HepG2 (cell line): ENCODE results near the gene NR4A2. TPM values are rescaled to one million over a fixed set of nuclear protein-coding genes. Genes with fewer than 3 reads are reported as not detected.

Experiments
- ATAC-seq: fragments of 200-7000 bp; cut with Tn5 transposase; 3 replicates; pipeline ENCODE4 v1.9.1; 2020; ENCODE audit warnings: mild to moderate bottlenecking, moderate library complexity
- BruUV-seq: library from RNA; stranded (reverse); fragments of 400-500 nt; replicated peaks from 2 replicates; lab custom pipeline; 2021; lab: Mats Ljungman, UMichigan
- CTCF ChIA-PET: fragments of 300-600 bp; formaldehyde crosslinking; extraction: SDS; loops from one replicate; lab custom pipeline; 2021; ENCODE audit warnings: low total read pairs, inconsistent platforms, low intra/inter-chr PET ratio; lab: Yijun Ruan, JAX
- POLR2A ChIA-PET: fragments of 350-600 bp; sonication (Branson Sonifier 250); formaldehyde crosslinking; loops from one replicate; lab custom pipeline; 2020; ENCODE audit warnings: antibody characterized with exemption, inconsistent platforms; lab: Yijun Ruan, JAX
- DNase-seq: peaks from one replicate; pipeline ENCODE4 v3.0.0-alpha.2; 2015; ENCODE audit warnings: low spot score
- FAIRE-seq: peaks from 3 replicates; lab custom pipeline; 2011; peaks lifted over from hg19 to GRCh38; lab: Jason Lieb, UNC
- H2AFZ ChIP-seq: one replicate; pipeline ENCODE4 v1.6.1; 2011; ENCODE audit warnings: low read length, inconsistent platforms
- H3K27ac ChIP-seq: fragments of 300-600 bp; 3 replicates; pipeline ENCODE4 v1.8.0; 2011; ENCODE audit warnings: mixed run types, mild to moderate bottlenecking, mixed read lengths, low read length, inconsistent platforms; ENCODE audit not compliant: insufficient read depth; ENCODE audit errors: extremely low read length
- H3K27me3 ChIP-seq, 2 experiments: fragments of 200-600 bp in 1 of 2; 2 replicates in 1 of 2; 3 replicates in 1 of 2; pipeline versions ENCODE4 v1.6.0 to v1.8.0; 2011; ENCODE audit warnings: low read length in 2 of 2, mild to moderate bottlenecking in 2 of 2, moderate library complexity in 2 of 2, inconsistent platforms in 1 of 2; ENCODE audit not compliant: insufficient read depth in 2 of 2, control insufficient read depth in 1 of 2
- H3K36me3 ChIP-seq, 2 experiments: fragments of 200-600 bp in 1 of 2; replicated peaks in 1 of 2; 2 replicates in 1 of 2; 3 replicates in 1 of 2; pipeline versions ENCODE4 v1.5.1 to v1.8.0; 2011; ENCODE audit warnings: low read length in 2 of 2, inconsistent platforms in 1 of 2; ENCODE audit not compliant: insufficient read depth in 2 of 2, control insufficient read depth in 1 of 2
- H3K4me1 ChIP-seq: 2 replicates; pipeline ENCODE4 v1.5.1; 2012; ENCODE audit warnings: low read length, inconsistent platforms; ENCODE audit not compliant: insufficient read depth
- H3K4me2 ChIP-seq: 2 replicates; pipeline ENCODE4 v1.6.0; 2011; ENCODE audit warnings: low read depth, low read length, inconsistent platforms
- H3K4me3 ChIP-seq, 3 experiments: fragments of 200-600 bp in 1 of 3; sonication (generic), shearing (Covaris generic) in 1 of 3; replicated peaks in 1 of 3; 2 replicates each; pipeline ENCODE4 v1.5.1; 2011 to 2016; ENCODE audit warnings: low read length in 3 of 3, inconsistent platforms in 2 of 3, low read depth in 2 of 3, mild to moderate bottlenecking in 2 of 3, control low read depth in 1 of 3, mixed read lengths in 1 of 3; ENCODE audit not compliant: insufficient read depth in 1 of 3
- H3K79me2 ChIP-seq: one replicate; pipeline ENCODE4 v1.6.1; 2011; ENCODE audit warnings: low read length, inconsistent platforms; ENCODE audit not compliant: insufficient read depth
- H3K9ac ChIP-seq: 2 replicates; pipeline ENCODE4 v1.6.0; 2011; ENCODE audit warnings: mild to moderate bottlenecking, low read depth, low read length, inconsistent platforms; ENCODE audit not compliant: insufficient read depth
- H3K9me3 ChIP-seq: 2 replicates; pipeline ENCODE4 v1.5.1; 2012; ENCODE audit warnings: mild to moderate bottlenecking, low read length
- H4K20me1 ChIP-seq: 2 replicates; pipeline ENCODE4 v1.6.0; 2011; ENCODE audit warnings: inconsistent platforms, mild to moderate bottlenecking, low read length, moderate library complexity; ENCODE audit not compliant: insufficient read depth
- ATM ChIP-seq: fragments of 450-650 bp; IDR thresholded peaks from 2 replicates; pipeline ENCODE4 v1.7.1; 2017; ENCODE audit warnings: mild to moderate bottlenecking, borderline replicate concordance
- CBX5 ChIP-seq: sonication (generic); formaldehyde crosslinking; IDR thresholded peaks from 2 replicates; pipeline ENCODE4 v1.4.0; 2020; ENCODE audit warnings: missing genetic modification reagents, borderline replicate concordance
- DMAP1 ChIP-seq: IDR thresholded peaks from 2 replicates; pipeline ENCODE4 v1.6.1; 2016
- ETV5 ChIP-seq: IDR thresholded peaks from 2 replicates; pipeline ENCODE4 v1.6.1; 2018; ENCODE audit warnings: missing biosample characterization, missing genetic modification reagents, inconsistent platforms, borderline replicate concordance
- FLYWCH1 ChIP-seq: sonication (generic); formaldehyde crosslinking; IDR thresholded peaks from 2 replicates; pipeline ENCODE4 v1.8.1; 2023; ENCODE audit warnings: mild to moderate bottlenecking, missing genetic modification reagents
- HNF4G ChIP-seq, 2 experiments: sonication (generic) in 1 of 2; formaldehyde crosslinking in 1 of 2; IDR thresholded peaks; 2 replicates each; pipeline versions ENCODE4 v1.4.0 to v1.6.1; 2011 to 2020; ENCODE audit warnings: borderline replicate concordance in 2 of 2, low read depth in 2 of 2, mild to moderate bottlenecking in 2 of 2, low read length in 1 of 2, missing genetic modification reagents in 1 of 2, moderate library complexity in 1 of 2
- KDM5A ChIP-seq: fragments of 200-600 bp; sonication (generic); IDR thresholded peaks from 2 replicates; pipeline ENCODE4 v1.7.0; 2018; ENCODE audit warnings: antibody characterized with exemption, mild to moderate bottlenecking, low read length, borderline replicate concordance
- KMT2A ChIP-seq: sonication (generic); formaldehyde crosslinking; IDR thresholded peaks from 2 replicates; pipeline ENCODE4 v1.4.0; 2020; ENCODE audit warnings: missing genetic modification reagents
- MIXL1 ChIP-seq: IDR thresholded peaks from 2 replicates; pipeline ENCODE4 v1.6.1; 2016
- SP1 ChIP-seq, 2 experiments: fragments of 450-650 bp in 1 of 2; sonication (generic) in 1 of 2; formaldehyde crosslinking in 1 of 2; IDR thresholded peaks; 2 replicates each; pipeline versions ENCODE4 v1.4.0 to v1.6.1; 2016 to 2020; ENCODE audit warnings: missing genetic modification reagents in 1 of 2
- TMF1 ChIP-seq: sonication (generic); formaldehyde crosslinking; IDR thresholded peaks from 2 replicates; pipeline ENCODE4 v1.8.1; 2022; ENCODE audit warnings: low read depth, missing genetic modification reagents
- U2AF1 ChIP-seq: fragments of 200-400 bp; formaldehyde crosslinking; optimal IDR thresholded peaks from 2 replicates; pipeline ENCODE3; 2017; ENCODE audit warnings: mild to moderate bottlenecking, low read depth, low read length
- YY1 ChIP-seq: IDR thresholded peaks from 2 replicates; pipeline ENCODE4 v1.6.1; 2011; ENCODE audit warnings: low read length, low read depth, moderate library complexity, mild to moderate bottlenecking; ENCODE audit not compliant: insufficient read depth, insufficient replicate concordance
- ZNF17 ChIP-seq: sonication (generic); formaldehyde crosslinking; IDR thresholded peaks from 2 replicates; pipeline ENCODE4 v1.5.0; 2020; ENCODE audit warnings: mild to moderate bottlenecking, missing genetic modification reagents
- ZNF75D ChIP-seq: sonication (generic); formaldehyde crosslinking; IDR thresholded peaks from 2 replicates; pipeline ENCODE4 v1.8.1; 2023; ENCODE audit warnings: missing genetic modification reagents, mild to moderate bottlenecking, borderline replicate concordance
- WGBS: methylation state at CpG from one replicate; pipeline ENCODE4 v1.1.6; 2017; ENCODE audit warnings: low lambda C conversion rate; 5-methylcytosine and 5-hydroxymethylcytosine counted together
- in situ Hi-C: cut with HindIII; loops from 2 replicates; pipeline ENCODE4 v1.10.0; 2017; ENCODE audit warnings: low pct_unique_long_range_greater_than_20kb; ENCODE audit not compliant: extremely low pct_ligation_motif_present
- intact Hi-C: fragments of 100-400 bp; cut with micrococcal nuclease; formaldehyde crosslinking; loops from one replicate; pipeline ENCODE4 v1.10.0; 2022; ENCODE audit not compliant: unreplicated experiment
- polyA plus RNA-seq, 8 experiments: library from polyadenylated mRNA; depleted of rRNA in 3 of 8; stranded (reverse) in 7 of 8; unstranded in 1 of 8; fragments of >200 nt; fragmentation: Illumina TruSeq in 4 of 8; extraction: Trizol in 4 of 8; gene quantifications; 2 replicates each; pipeline versions ENCODE4 v1.2.1 to v1.2.3, GENCODE V29; 2011 to 2016; ENCODE audit warnings: low read depth in 4 of 8, missing spikeins in 1 of 8, mixed read lengths in 1 of 8; ENCODE audit not compliant: insufficient read depth in 1 of 8
- total RNA-seq, 5 experiments: library from RNA; depleted of rRNA; stranded (reverse); fragments of >200 nt; fragmentation: Illumina TruSeq; extraction: Trizol; gene quantifications; 2 replicates each; pipeline ENCODE4 v1.2.3, GENCODE V29; 2016; ENCODE audit warnings: low read depth in 1 of 5
- TF ChIP-seq, protein P1 (sequence below): sonication (generic); formaldehyde crosslinking; IDR thresholded peaks from 2 replicates; pipeline ENCODE4; 2020; ENCODE audit warnings: missing genetic modification reagents, mild to moderate bottlenecking, borderline replicate concordance
- TF ChIP-seq, protein P2 (sequence below): sonication (generic); formaldehyde crosslinking; IDR thresholded peaks from 2 replicates; pipeline ENCODE4 v1.8.1; 2022; ENCODE audit warnings: low read depth, mild to moderate bottlenecking, missing genetic modification reagents

NR4A2 gene
- total and polyA plus RNA-seq, 2 of the 13 experiments (the other 11 are each of a cell fraction or from before 2014, with no cell fraction given), result not detected

DNA sequence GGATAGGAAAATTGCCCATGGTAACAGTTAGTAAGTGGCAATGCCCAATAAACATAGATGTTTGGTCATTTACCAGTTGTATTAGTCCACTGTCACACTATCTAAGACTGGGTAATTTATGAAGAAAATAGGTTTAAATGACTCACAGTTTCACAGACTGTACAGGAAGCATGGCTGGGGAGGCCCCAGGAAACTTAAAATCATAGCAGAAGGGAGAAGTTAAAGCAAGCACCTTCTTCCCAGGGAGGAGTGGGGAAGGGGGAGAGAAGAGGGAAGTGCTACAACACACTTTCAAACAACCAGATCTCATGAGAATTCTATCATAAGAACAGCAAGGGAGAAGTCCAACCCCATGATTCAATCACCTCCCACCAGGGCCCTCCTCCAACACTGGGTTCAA lies 23.4 kb downstream of the NR4A2 start:
- FAIRE-seq, result no peak

DNA sequence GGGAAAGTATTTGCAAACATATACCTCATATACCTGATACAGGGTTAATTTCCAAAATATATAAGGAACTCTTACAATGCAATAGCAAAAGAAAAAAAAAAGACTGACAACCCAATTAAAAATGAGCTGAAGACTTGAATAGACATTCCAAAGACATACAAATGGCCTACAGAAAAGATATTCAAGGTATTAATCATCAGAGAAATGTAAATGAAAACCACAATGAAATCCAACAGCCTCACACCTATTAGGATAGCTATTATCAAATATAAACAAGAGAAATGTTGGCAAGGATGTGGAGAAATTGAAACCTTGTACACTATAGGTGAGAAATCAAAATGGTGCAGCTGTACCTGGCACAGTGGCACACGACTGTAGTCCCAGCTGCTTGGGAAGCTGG lies 25.7 kb downstream of the NR4A2 start:
- DNase-seq, result no peak
- 0% methylated on average over 1 of the region's 1 CpG for WGBS
- POLR2A ChIA-PET, result no interaction called here
- Histone ChIP-seq H4K20me1 (no peaks in the 10 kb centered on the region), H3K4me3 (no peak overlapping the region), H3K4me2 (no peak overlapping the region), H3K9ac (no peak overlapping the region), H3K36me3 (no peaks in the 10 kb centered on the region), H2AFZ (no peak overlapping the region), H3K9me3 (no peaks in the 10 kb centered on the region), H3K4me1 (peaks cover 9% of the 10 kb centered on the region), H3K79me2 (no peaks in the 10 kb centered on the region), H3K27ac (no peak overlapping the region), H3K27me3 (no peaks in the 10 kb centered on the region)
- no peak for FAIRE-seq
- in situ Hi-C loops (no loop called here), intact Hi-C loops (no loop called here)
- ATAC-seq, result no peak
- no TSS peak for BruUV-seq
- CTCF ChIA-PET, result no interaction called here
- TF ChIP-seq HNF4G (IDR thresholded peaks at IDR 0.05; ENCODE audit: borderline replicate concordance, low read depth, low read length) (no peak), HNF4G (CRISPR knock-in tag; IDR thresholded peaks at IDR 0.05; ENCODE audit: borderline replicate concordance, low read depth) (no peak), ZNF17 (no peak), YY1 (no peak), TMF1 (CRISPR knock-in tag) (no peak), DMAP1 (CRISPR knock-in tag) (no peak), CBX5 (CRISPR knock-in tag) (no peak)
- TF ChIP-seq, protein P1, sequence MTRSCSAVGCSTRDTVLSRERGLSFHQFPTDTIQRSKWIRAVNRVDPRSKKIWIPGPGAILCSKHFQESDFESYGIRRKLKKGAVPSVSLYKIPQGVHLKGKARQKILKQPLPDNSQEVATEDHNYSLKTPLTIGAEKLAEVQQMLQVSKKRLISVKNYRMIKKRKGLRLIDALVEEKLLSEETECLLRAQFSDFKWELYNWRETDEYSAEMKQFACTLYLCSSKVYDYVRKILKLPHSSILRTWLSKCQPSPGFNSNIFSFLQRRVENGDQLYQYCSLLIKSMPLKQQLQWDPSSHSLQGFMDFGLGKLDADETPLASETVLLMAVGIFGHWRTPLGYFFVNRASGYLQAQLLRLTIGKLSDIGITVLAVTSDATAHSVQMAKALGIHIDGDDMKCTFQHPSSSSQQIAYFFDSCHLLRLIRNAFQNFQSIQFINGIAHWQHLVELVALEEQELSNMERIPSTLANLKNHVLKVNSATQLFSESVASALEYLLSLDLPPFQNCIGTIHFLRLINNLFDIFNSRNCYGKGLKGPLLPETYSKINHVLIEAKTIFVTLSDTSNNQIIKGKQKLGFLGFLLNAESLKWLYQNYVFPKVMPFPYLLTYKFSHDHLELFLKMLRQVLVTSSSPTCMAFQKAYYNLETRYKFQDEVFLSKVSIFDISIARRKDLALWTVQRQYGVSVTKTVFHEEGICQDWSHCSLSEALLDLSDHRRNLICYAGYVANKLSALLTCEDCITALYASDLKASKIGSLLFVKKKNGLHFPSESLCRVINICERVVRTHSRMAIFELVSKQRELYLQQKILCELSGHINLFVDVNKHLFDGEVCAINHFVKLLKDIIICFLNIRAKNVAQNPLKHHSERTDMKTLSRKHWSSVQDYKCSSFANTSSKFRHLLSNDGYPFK (CRISPR knock-in tag), result no peak

More for the DNA sequence above, 23.4 kb downstream of the NR4A2 start:
- H3K36me3 ChIP-seq, result no peaks in the 10 kb centered on the region
- no peak overlapping the region for H3K27ac ChIP-seq
- no peak for DNase-seq
- BruUV-seq, result no TSS peak
- H2AFZ ChIP-seq, result no peak overlapping the region
- no peak for TF ChIP-seq ATM
- no peak for TF ChIP-seq FLYWCH1 (CRISPR knock-in tag)
- no peak for TF ChIP-seq DMAP1 (CRISPR knock-in tag)
- TF ChIP-seq ETV5 (CRISPR knock-in tag), result no peak
- no peak for TF ChIP-seq ZNF75D
- TF ChIP-seq, protein P2, sequence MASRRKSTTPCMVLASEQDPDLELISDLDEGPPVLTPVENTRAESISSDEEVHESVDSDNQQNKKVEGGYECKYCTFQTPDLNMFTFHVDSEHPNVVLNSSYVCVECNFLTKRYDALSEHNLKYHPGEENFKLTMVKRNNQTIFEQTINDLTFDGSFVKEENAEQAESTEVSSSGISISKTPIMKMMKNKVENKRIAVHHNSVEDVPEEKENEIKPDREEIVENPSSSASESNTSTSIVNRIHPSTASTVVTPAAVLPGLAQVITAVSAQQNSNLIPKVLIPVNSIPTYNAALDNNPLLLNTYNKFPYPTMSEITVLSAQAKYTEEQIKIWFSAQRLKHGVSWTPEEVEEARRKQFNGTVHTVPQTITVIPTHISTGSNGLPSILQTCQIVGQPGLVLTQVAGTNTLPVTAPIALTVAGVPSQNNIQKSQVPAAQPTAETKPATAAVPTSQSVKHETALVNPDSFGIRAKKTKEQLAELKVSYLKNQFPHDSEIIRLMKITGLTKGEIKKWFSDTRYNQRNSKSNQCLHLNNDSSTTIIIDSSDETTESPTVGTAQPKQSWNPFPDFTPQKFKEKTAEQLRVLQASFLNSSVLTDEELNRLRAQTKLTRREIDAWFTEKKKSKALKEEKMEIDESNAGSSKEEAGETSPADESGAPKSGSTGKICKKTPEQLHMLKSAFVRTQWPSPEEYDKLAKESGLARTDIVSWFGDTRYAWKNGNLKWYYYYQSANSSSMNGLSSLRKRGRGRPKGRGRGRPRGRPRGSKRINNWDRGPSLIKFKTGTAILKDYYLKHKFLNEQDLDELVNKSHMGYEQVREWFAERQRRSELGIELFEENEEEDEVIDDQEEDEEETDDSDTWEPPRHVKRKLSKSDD, result no peak
- TF ChIP-seq MIXL1, result no peak
- TF ChIP-seq KDM5A, result no peak
- no peak for TF ChIP-seq KMT2A (CRISPR knock-in tag)
- no peak for TF ChIP-seq SP1 (IDR thresholded peaks at IDR 0.05)
- no peak for TF ChIP-seq SP1 (CRISPR knock-in tag; IDR thresholded peaks at IDR 0.05)
- TF ChIP-seq U2AF1, result no peak
- no peak overlapping the region for H3K4me3 ChIP-seq
- no peak overlapping the region for H3K9ac ChIP-seq
- H3K4me2 ChIP-seq, result no peak overlapping the region
- ChIA-PET CTCF (no interaction called here), POLR2A (no interaction called here)
- no peak for ATAC-seq
- H3K79me2 ChIP-seq, result no peaks in the 10 kb centered on the region
- no peaks in the 10 kb centered on the region for H4K20me1 ChIP-seq
- H3K27me3 ChIP-seq, result no peaks in the 10 kb centered on the region
- in situ Hi-C loops (no loop called here), intact Hi-C loops (no loop called here)
- peaks cover 9% of the 10 kb centered on the region for H3K4me1 ChIP-seq
- no peaks in the 10 kb centered on the region for H3K9me3 ChIP-seq
